HFFc6 (cell line): ENCODE data around the gene KRTAP1-4. TPM values are rescaled to one million over a fixed set of nuclear protein-coding genes. Genes with fewer than 3 reads are reported as not detected.

Source experiments
- DNase-seq: peaks from one replicate; pipeline ENCODE4 v3.0.0-alpha.2; 2018
- H3K27ac Mint-ChIP-seq: 2 replicates; pipeline ENCODE4 v1.8.0; 2020; ENCODE audit warnings: mild to moderate bottlenecking, mixed read lengths
- H3K27me3 Mint-ChIP-seq: 2 replicates; pipeline ENCODE4 v1.8.0; 2021; ENCODE audit warnings: mild to moderate bottlenecking, moderate library complexity, mixed read lengths; ENCODE audit not compliant: insufficient read depth
- H3K36me3 Mint-ChIP-seq: 2 replicates; pipeline ENCODE4 v1.8.0; 2021; ENCODE audit warnings: low read depth, mixed read lengths
- H3K4me1 Mint-ChIP-seq: 2 replicates; pipeline ENCODE4 v1.8.0; 2020; ENCODE audit warnings: low read depth, mixed read lengths
- H3K4me3 Mint-ChIP-seq: 2 replicates; pipeline ENCODE4 v1.8.0; 2020; ENCODE audit warnings: mild to moderate bottlenecking, moderate library complexity, mixed read lengths
- H3K9me3 Mint-ChIP-seq: 2 replicates; pipeline ENCODE4 v1.8.0; 2020; ENCODE audit warnings: mild to moderate bottlenecking, mixed read lengths
- total RNA-seq, 6 experiments: library from RNA; stranded (reverse); fragmentation: NEBNext Ultra II Directional; extraction: Animal tissue kit (Norgen Biotek cat#: 25700); gene quantifications; 2 replicates in 1 of 6; 3 replicates in 5 of 6; pipeline ENCODE4 v1.2.3, GENCODE V29; 2021
- TF ChIP-seq, protein P1 (sequence below): fragments of 200-600 bp; sonication (generic); IDR thresholded peaks from 2 replicates; pipeline ENCODE4 v1.5.0; 2021; ENCODE audit warnings: antibody characterized with exemption, mild to moderate bottlenecking

Gene KRTAP1-4
- total RNA-seq, 6 experiments from 2014 or later = not detected

DNA sequence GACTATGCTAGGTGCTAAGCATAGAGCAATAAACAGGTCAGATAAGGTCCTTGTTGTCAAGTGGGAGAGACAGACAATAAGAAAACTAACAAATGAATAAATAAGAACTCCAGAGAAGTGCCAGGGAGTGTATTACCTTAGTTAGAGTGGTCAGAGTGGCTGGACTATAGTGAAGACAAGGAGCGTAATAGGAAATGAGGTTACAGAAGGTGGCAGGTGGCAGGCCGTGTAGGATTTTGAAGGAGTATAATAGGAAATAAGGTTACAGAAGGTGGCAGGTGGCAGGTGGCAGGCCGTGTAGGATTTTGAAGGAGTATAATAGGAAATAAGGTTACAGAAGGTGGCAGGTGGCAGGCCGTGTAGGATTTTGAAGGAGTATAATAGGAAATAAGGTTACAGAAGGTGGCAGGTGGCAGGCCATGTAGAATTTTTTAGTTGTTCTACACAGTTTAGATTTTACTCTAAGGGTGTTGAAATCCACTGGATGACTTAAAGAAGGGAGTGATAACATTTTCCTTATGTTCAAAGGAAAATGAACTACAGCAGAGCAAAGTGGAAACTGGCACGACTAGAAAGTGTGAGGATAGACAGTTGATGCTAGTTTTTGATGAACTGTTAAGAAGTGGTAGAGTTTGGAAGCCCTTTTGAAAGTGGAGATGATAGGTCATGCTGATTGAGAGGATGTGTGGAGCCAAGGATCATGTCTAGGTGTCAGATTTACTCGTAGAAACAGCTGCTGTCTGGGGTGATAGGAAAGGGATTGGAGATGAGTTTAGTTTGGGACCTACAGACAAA is 17.5 kb downstream of the KRTAP1-4 start:
- Mint-ChIP-seq H3K4me3 (peak overlapping the region; percentile 22), H3K36me3 (no peaks in the 10 kb centered on the region), H3K27ac (peak overlapping the region; percentile 68), H3K4me1 (peaks cover 41% of the 10 kb centered on the region), H3K9me3 (no peaks in the 10 kb centered on the region), H3K27me3 (no peaks in the 10 kb centered on the region)
- no peak for DNase-seq
- TF ChIP-seq, protein P1, sequence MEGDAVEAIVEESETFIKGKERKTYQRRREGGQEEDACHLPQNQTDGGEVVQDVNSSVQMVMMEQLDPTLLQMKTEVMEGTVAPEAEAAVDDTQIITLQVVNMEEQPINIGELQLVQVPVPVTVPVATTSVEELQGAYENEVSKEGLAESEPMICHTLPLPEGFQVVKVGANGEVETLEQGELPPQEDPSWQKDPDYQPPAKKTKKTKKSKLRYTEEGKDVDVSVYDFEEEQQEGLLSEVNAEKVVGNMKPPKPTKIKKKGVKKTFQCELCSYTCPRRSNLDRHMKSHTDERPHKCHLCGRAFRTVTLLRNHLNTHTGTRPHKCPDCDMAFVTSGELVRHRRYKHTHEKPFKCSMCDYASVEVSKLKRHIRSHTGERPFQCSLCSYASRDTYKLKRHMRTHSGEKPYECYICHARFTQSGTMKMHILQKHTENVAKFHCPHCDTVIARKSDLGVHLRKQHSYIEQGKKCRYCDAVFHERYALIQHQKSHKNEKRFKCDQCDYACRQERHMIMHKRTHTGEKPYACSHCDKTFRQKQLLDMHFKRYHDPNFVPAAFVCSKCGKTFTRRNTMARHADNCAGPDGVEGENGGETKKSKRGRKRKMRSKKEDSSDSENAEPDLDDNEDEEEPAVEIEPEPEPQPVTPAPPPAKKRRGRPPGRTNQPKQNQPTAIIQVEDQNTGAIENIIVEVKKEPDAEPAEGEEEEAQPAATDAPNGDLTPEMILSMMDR = no peak

DNA sequence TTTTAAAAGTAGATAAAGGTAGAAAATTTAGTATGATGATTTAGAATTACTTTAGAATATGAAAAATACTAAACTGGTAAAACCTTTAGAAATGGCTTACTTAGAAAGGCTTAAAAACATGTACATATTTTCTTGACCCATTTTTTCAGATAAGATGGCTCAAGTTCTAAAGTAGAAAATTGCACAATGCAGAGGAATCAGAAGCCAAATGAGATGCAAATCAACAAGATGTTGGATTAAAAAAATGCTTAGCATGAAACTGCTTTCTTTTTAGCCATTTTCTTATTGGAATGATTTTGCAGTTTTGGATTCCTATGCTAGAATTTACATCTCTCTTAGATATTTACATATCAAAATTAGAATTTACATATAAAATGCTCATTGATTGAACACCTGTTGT is 19.6 kb downstream of the KRTAP1-4 start:
- no peaks in the 10 kb centered on the region for H3K9me3 Mint-ChIP-seq
- TF ChIP-seq, protein P1 = no peak
- DNase-seq = no peak
- H3K27me3 Mint-ChIP-seq = no peaks in the 10 kb centered on the region
- H3K4me1 Mint-ChIP-seq = peaks cover 32% of the 10 kb centered on the region
- no peak overlapping the region for H3K4me3 Mint-ChIP-seq
- no peaks in the 10 kb centered on the region for H3K36me3 Mint-ChIP-seq
- no peak overlapping the region for H3K27ac Mint-ChIP-seq

DNA sequence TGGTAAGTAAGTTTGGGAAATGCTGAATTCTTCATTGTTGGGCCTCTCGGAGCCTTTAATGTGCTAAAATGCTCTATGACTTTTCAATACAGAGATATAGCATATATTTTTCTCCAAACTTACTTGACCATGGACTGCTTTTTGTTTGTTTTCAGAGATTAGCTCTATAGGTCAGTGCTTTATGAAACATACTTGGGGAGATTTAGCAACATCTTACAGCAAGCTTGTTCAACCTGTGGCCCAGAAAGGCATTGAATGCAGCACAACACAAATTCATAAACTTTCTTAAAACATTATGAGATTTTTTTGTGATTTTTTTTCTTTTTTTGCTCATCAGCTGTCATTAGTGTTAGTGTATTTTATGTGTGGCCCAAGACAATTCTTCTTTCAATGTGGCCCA is 20.1 kb downstream of the KRTAP1-4 start:
- no peak overlapping the region for H3K4me3 Mint-ChIP-seq
- H3K27me3 Mint-ChIP-seq = no peaks in the 10 kb centered on the region
- TF ChIP-seq, protein P1 = no peak
- no peaks in the 10 kb centered on the region for H3K36me3 Mint-ChIP-seq
- H3K9me3 Mint-ChIP-seq = no peaks in the 10 kb centered on the region
- DNase-seq = no peak
- H3K4me1 Mint-ChIP-seq = peaks cover 32% of the 10 kb centered on the region
- H3K27ac Mint-ChIP-seq = no peak overlapping the region

DNA sequence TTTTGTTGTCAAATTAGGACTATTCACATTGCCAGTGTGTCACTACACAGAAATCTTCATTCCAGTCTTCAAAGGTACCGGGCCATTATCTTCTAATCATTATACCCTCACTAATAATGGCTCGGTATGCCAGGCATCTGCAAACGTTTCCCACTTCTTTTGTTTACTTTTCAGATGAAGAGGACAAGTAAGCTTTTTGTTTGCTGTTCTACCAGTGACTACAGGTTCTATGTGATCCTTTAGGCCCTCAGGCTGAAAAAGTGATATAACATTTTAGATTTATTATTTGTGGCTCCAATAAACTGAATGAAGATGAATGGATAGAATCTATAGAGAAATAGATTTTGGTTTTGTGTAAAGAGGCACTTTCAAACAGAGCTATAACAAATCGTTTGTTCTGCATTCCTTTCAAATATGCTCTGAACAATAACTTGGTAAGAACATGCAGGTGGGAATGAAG is 20.7 kb downstream of the KRTAP1-4 start:
- no peak overlapping the region for H3K27ac Mint-ChIP-seq
- TF ChIP-seq, protein P1 = no peak
- H3K4me3 Mint-ChIP-seq = no peak overlapping the region
- no peaks in the 10 kb centered on the region for H3K27me3 Mint-ChIP-seq
- peaks cover 32% of the 10 kb centered on the region for H3K4me1 Mint-ChIP-seq
- no peaks in the 10 kb centered on the region for H3K9me3 Mint-ChIP-seq
- no peaks in the 10 kb centered on the region for H3K36me3 Mint-ChIP-seq
- no peak for DNase-seq

DNA sequence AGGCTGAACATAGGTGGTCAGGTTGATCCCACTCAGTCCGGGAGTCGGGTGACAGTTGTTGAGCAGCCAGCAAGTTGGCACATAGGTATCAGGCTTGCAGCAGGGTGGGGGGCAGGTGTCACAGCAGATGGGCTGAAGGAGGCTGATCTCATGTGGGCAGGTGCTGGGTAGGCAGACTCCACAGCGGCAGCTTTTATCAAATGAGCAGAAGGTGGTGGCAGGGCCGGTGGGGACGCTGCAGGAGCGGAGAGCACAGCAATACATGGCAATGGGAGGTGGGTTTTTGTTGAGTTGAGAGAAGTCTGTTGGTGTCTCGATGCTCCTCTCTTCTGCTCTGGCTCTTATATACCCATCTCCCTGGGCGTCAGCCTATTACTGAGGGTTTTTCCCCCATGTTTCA is 21.2 kb downstream of the KRTAP1-4 start, which contains the start of gene KRTAP3-1:
Gene KRTAP3-1 (minus strand): TSS at position 318 of the 400 bp plus-strand sequence. CDS start 54 bp downstream, at position 264.
- Mint-ChIP-seq H3K9me3 (no peaks in the 10 kb centered on the region), H3K4me1 (peaks cover 31% of the 10 kb centered on the region), H3K36me3 (no peaks in the 10 kb centered on the region)

More for the DNA sequence above, 21.2 kb downstream of the KRTAP1-4 start, which contains the start of gene KRTAP3-1:
- Mint-ChIP-seq H3K27me3 (no peaks in the 10 kb centered on the region), H3K4me3 (no peak within 1 kb of the TSS), H3K27ac (no peak within 1 kb of the TSS)
- DNase-seq = no peak
- TF ChIP-seq, protein P1 = no peak
